Left renal cortex interstitium (tissue), 4 donors: Measurements from ENCODE around the gene GRIN1. TPM values are rescaled to one million over a fixed set of nuclear protein-coding genes. Genes with fewer than 3 reads are reported as not detected.

Experiments used
- DNase-seq, 4 donors: peaks; one replicate each; pipeline ENCODE4 v3.0.0-alpha.2; 2013; ENCODE audit warnings: low read depth in 4 of 4, low spot score in 2 of 4, missing footprints in 1 of 4
- polyA plus RNA-seq, 4 donors: library from polyadenylated mRNA; unstranded; fragments of 120-200 nt; gene quantifications; one replicate each; pipeline ENCODE4 v1.2.1, GENCODE V29; 2013; ENCODE audit not compliant: insufficient read length in 4 of 4

GRIN1 gene
- polyA plus RNA-seq, 4 donors: 0.06 to 0.60 (median 0.20) TPM; not detected in 1

GRCh38 chr9:137145731-137146526 is 7.0 kb downstream of the GRIN1 start:
- no peak for DNase-seq

DNA sequence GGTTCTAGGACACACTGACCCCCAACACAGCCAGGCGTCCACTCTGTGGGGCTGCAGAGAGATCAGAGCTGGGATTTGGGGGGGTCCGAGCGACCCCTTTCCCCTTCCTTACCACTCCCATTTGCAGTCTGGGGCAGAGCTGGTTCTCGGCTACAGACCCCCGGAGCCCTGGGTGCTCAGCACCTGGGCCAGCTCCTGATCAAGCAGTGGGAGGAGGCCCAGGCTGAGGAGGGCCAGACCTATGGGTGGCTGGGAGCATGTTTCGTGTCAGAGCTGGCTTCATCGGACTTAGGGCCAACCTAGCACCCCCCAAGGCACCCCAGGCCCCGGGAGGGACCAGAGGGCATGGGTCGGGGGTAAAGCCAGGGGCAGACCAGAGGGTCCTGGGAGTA is 7.6 kb downstream of the GRIN1 start:
- no peak for DNase-seq

DNA sequence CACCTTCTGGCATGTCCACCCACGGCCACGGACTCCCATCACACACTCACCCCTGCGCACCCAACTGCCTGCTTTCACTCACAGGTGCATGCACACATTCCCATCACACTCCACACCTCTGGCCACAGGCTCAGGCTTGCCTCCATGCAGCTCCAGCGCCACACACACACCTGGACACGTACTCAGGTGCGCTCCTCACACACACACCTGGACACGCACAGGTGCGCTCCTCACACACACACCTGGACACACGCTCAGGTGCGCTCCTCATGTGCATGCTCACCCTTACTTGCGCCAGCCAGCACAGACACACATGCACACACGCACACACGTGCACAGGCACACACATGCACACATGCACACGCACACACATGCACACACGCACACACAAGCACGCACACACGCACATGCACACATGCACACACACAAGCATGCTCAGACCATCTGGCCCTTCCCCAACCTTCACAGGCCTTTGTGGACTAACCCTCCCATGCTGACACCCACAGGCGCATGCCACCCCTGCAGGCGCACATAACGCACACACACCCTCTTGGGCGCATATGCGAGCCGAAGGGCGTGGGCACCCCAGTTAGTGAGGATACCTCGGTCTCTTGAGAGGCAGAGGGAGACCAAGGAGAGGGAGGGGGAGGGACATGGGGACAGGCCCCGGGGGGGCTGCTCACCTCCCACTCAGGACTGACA is 8.3 kb downstream of the GRIN1 start:
- no peak for DNase-seq

- DNase-seq: no peak
Measured at GRCh38 chr9:137147793-137148160, 8.8 kb downstream of the GRIN1 start.

DNA sequence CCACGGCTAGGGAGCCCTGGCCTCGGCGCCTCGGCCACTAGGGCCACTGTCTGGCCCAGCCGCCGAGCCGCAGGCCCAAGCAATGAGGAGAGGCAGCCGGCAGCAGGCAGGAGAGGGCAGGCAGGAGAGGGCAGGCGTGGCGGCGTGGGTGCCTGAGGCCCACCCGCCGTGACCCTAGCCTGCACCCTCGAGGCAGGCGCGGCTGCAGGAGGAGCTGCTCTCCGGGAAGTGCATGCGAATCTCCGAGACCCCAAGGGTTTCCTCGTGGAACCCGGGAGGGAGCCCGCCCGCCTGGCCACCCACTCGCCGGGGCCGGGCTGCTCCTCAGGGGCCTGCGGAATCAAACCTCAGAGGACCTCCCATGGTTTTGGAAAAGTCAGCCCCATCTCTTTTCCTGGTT is 9.3 kb downstream of the GRIN1 start:
- no peak for DNase-seq

DNA sequence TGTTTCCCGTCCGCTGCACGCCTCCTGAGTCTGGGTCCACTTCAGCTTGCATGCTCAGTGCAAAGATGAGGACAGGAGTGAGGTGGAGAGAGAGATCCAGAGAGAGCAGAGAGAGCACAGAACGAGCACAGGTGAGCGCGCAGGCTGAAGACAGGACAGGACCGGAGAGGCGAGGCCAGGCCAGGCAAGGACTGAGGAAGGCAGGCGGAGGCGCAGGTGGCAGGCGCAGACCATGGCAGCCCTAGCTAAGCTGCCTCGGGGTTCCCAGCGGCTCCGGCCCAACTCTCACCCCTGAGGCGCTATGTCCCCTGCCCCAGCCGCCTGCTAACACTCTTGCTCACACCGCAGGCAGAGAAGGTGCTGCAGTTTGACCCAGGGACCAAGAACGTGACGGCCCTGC is 9.7 kb downstream of the GRIN1 start:
- no peak for DNase-seq

DNA sequence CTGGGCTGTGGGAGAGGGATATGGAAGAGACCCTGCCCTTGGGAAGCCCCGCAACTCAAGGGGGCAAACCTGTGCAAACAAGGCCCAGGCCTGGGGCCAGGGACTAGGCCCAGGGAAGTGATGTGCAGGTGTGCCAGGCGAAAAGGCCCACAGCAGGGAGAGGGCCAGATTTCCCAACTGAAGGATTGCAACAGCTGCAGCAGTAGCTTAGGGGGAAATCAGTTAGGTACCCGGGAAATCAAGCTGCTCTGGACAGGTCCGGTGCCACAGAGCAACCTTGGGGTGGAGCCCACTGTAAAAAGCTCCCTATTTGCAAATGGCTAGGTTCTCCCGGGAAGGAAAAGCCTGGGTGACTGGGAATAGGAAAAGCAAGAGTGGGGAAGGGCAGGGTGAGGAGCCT is 10.4 kb downstream of the GRIN1 start:
- no peak for DNase-seq

DNA sequence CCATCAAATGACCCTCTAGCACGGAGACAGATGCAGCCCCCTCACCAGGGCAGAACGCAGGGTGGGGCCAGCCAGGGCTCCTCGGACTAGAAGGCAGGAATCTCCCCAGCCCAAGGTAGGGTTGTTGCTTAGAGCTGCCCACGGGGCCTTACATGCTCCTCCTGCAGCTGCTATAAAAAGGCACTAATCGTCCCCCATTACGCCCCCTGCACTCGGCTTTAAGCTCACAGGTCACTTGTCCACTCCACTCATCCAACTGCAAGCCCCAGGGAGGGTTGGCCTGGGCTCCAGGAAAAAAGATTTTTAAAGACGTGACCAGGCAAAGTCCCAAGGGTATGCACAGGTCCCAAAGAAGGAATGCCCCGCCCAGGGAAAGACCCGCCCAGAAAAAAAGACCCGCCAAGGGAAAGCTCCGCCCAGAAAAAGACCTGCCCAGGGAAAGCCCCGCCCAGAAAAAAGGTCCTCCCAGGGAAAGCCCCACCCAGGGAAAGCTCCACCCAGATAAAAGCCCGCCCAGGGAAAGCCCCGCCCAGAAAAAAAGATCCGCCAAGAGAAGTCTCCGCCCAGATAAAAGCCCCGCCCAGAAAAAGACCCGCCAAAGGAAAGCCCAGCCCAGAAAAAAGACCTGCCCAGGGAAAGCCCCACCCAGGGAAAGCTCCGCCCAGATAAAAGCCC is 11.1 kb downstream of the GRIN1 start:
- DNase-seq: no peak

- no peak for DNase-seq
Measured at GRCh38 chr9:137150617-137151457, 11.9 kb downstream of the GRIN1 start.

DNA sequence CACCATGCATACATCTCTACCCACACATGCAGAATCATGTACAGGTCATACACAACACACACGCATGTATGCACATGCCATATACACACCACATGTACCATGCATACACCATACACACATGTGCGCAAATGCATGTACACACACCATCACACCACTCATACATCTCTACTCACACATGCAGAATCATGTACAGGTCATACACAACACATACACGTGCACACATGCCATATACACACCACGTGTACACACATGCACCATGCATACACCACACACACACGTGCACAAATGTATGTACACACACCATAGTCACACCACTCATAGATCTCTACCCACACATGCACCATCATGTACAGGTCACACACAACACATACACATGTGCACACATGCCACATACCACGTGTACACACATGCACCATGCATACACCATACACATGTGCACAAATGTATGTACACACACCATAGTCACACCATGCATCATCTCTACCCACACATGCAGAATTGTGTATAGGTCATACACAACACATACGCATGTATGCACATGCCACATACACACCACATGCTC is 14.0 kb downstream of the GRIN1 start:
- DNase-seq: no peak

- DNase-seq: no peak
Measured at GRCh38 chr9:137156567-137157375, 17.8 kb downstream of the GRIN1 start.

DNA sequence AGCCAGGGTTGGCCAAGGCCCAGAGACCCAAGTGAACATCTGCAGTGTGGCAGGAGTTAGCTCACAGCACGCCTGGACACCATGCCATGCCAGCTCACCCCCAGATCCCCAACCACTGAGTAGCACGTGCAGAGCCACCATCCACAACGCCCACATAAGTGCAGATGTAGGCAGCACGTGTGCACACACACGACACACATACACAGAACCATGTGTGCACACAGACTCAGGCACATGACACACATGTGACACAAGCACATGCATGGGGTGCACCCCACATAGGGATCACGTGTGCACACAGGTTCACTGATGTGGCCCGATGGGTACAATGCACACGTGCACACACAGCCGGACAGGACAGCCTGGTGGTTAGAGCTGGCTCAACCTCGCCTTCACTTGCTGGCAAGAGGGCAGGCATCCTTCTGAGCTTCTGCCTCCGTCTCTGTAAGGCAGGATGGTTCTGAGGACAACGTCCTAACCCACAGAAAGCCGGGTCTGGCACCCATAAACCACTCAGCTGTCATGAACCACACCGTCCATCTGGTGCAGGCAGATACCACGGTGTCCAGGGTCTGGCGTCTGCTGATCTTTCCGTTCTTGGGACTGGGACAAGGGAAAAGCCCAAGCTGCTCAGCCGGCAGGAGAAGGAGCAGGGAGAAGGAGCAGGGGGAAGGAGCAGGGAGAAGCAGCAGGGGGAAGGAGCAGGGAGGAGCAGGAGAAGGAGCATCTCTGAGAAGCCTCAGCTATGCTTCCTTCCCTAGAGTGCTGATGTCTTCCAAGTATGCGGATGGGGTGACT is 18.9 kb downstream of the GRIN1 start:
- DNase-seq: no peak

DNA sequence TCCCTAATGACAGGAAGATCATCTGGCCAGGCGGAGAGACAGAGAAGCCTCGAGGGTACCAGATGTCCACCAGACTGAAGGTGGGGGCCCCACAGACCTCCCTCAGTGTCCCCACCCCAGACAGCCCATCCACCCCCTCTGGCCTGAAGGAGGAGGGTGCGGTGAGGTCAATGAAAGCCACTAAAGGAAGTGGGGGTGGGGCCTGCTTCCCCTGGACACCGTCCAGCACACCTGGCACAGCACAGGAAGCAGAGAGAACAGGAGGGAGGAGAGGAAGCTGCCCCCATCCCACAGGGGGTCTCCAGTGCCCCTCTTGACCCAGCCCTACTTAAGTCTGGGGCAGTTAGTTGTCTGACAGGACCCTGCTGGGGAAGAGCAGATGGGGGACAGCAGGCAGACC is 19.7 kb downstream of the GRIN1 start:
- no peak for DNase-seq

DNA sequence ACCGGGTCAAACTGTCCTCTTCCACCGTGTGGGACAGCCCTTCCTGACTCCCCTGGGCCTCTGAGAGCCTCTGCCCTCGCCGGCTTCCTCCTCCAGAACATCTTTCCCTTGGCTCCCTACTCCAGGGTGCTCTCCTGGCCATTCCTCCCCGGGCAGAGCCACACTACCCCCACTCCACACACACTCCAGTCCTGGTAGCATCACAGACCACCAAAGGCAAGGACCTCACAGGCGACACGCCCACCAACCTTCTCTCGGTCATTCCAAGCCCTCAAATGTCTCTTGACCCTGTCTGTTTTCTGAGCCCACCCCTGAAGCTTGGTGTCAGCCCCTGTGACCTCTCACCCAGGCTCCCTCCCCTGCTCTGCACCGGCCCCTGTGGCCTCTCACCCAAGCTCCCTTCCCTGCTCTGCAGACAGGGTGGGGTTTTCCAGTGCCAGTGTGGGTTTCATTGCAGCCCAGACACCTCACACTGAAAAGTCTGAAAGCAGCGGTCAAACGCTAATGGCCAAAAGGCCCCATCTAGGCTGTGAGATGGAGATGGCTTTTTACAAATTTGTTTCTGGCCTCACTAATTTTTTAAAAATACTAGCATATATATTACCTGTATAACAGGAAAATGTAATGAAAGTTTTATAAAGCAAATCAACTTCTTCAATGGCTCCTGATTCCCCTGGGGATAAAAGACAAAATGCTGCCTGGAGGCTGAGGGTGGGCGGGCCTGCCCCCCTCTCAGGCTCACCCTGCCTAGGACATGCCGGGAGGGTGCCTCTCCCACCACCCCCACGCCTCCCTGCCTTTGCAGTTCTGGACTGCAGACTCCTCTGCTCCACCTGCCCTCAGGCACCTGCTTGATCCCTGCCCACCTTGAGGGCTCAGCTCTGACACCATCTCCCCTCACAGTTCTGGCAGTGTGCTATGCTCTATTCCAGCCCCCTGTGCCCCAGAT is 20.4 kb downstream of the GRIN1 start:
- DNase-seq: no peak

DNA sequence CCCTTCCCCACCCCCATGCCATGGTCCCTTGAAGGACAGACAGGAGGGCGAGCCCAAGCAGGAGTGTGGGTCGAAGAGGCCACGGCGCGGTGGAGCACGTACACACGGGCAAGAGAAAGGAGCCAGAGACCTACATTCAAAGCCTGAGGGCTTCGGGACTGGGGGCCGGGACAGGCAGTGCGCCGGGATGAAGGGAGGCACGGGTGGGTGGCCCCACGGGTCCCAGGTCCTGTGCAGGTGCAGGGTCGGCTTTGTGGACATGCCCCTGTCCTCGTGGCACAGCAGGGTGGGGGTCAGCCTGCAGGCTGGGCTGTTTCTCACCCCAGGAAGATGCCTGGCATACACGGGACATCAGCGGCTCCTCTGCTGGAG is 21.1 kb downstream of the GRIN1 start:
- no peak for DNase-seq

- DNase-seq: no peak
Measured at GRCh38 chr9:137160716-137161557, 22.0 kb downstream of the GRIN1 start.
